CD4-positive, alpha-beta T cell (primary cell): ENCODE measurements around the gene KRTAP4-6. TPM values are rescaled to one million over a fixed set of nuclear protein-coding genes. Genes with fewer than 3 reads are reported as not detected.

Experiments used
- ATAC-seq: fragments of 200-7000 bp; cut with Tn5 transposase; one replicate; pipeline ENCODE4 v1.10.0; 2022; ENCODE audit warnings: mild to moderate bottlenecking; ENCODE audit not compliant: poor library complexity
- CTCF ChIA-PET: fragments of 350-600 bp; sonication (Branson Sonifier 250); formaldehyde crosslinking; loops from one replicate; lab custom pipeline; 2021; ENCODE audit warnings: antibody characterized with exemption, inconsistent platforms; lab: Charles Lee
- POLR2A ChIA-PET: fragments of 350-600 bp; sonication (Branson Sonifier 250); formaldehyde crosslinking; loops from one replicate; lab custom pipeline; 2021; ENCODE audit warnings: antibody characterized with exemption, inconsistent platforms; lab: Charles Lee
- DNase-seq, 14 experiments: peaks; one replicate each; pipeline ENCODE4 v3.0.0-alpha.2; 2013 to 2020; ENCODE audit warnings: mixed read lengths in 2 of 14
- H3K27ac ChIP-seq, 2 donors: one replicate each; pipeline versions ENCODE4 v1.5.1 to v1.7.0; 2013; ENCODE audit warnings: low read length in 2 of 2, low read depth in 1 of 2, mild to moderate bottlenecking in 1 of 2
- H3K27me3 ChIP-seq, 2 experiments: 1 replicate in 1 of 2; 2 replicates in 1 of 2; pipeline versions ENCODE4 v1.6.1 to v1.7.0; 2013; ENCODE audit warnings: low read length in 2 of 2, control low read depth in 1 of 2, mild to moderate bottlenecking in 1 of 2, moderate library complexity in 1 of 2; ENCODE audit not compliant: insufficient read depth in 2 of 2, control insufficient read depth in 1 of 2
- H3K36me3 ChIP-seq: one replicate; pipeline ENCODE4 v1.6.1; 2013; ENCODE audit warnings: low read length, control low read depth; ENCODE audit not compliant: insufficient read depth
- H3K4me1 ChIP-seq: one replicate; pipeline ENCODE4 v1.6.1; 2013; ENCODE audit warnings: low read length, control low read depth; ENCODE audit not compliant: insufficient read depth
- H3K4me3 ChIP-seq: one replicate; pipeline ENCODE4 v1.5.1; 2013; ENCODE audit warnings: mild to moderate bottlenecking, low read length, moderate library complexity
- H3K9me3 ChIP-seq, 2 experiments: 1 replicate in 1 of 2; 2 replicates in 1 of 2; pipeline versions ENCODE4 v1.6.1 to v1.7.0; 2013; ENCODE audit warnings: low read length in 2 of 2, mild to moderate bottlenecking in 2 of 2, control low read depth in 1 of 2, moderate library complexity in 1 of 2; ENCODE audit not compliant: control insufficient read depth in 1 of 2, insufficient read depth in 1 of 2
- H3K27ac Mint-ChIP-seq: one replicate; pipeline ENCODE4 v1.8.0; 2020; ENCODE audit warnings: mixed read lengths
- H3K27me3 Mint-ChIP-seq: one replicate; pipeline ENCODE4 v1.8.0; 2021; ENCODE audit warnings: mixed read lengths
- H3K36me3 Mint-ChIP-seq: one replicate; pipeline ENCODE4 v1.8.0; 2021; ENCODE audit warnings: low read depth, mixed read lengths
- H3K4me1 Mint-ChIP-seq: one replicate; pipeline ENCODE4 v1.8.0; 2021; ENCODE audit warnings: low read depth, mixed read lengths
- H3K4me3 Mint-ChIP-seq: one replicate; pipeline ENCODE4 v1.8.0; 2020; ENCODE audit warnings: mild to moderate bottlenecking, mixed read lengths
- H3K9me3 Mint-ChIP-seq: one replicate; pipeline ENCODE4 v1.8.0; 2020; ENCODE audit warnings: mixed read lengths
- CTCF ChIP-seq: fragments of 200-600 bp; IDR thresholded peaks from one replicate; pipeline ENCODE4 v1.8.0; 2022; ENCODE audit warnings: antibody characterized with exemption, mild to moderate bottlenecking
- intact Hi-C, 2 experiments: fragments of 100-400 bp; cut with DNase I in 1 of 2; cut with micrococcal nuclease in 1 of 2; formaldehyde crosslinking; loops; one replicate each; pipeline versions ENCODE4 v1.15.1 to v1.9.0; 2023 to 2025; cut with DNase I, micrococcal nuclease
- total RNA-seq, 174 experiments: library from RNA in 2 of 174; stranded (reverse) in 2 of 174; gene quantifications; one replicate each; pipeline ENCODE4 v1.2.3 and lab custom pipeline; 2021 to 2026

The KRTAP4-6 gene
- total RNA-seq, 2 experiments from 2014 or later: not detected

DNA sequence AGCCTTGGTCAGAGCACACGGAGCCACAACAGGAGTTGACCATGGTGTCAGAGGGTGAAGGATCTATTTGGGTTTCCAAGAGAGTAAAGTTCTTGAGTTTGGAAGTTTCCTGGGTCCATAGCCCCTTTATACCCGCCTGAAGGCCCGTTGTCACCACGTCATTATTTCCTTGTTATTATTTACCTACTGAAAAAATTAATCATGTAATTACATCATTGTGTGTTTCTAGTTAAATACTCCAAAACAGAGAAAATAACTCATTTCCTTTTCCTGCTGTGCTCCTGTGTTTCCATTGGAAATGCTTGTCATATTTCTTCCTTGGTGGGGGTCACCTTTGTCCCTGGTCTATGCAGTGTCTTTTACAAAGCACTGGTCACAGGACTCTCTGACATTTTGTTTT lies 42.3 kb downstream of the KRTAP4-6 start, which contains the start of gene KRTAP4-8:
TSS of gene KRTAP4-8 (minus strand) at position 101 of the 400 bp plus-strand sequence. CDS start at position 43, 58 bp downstream.
- ChIA-PET POLR2A (no interaction called here), CTCF (no interaction called here)
- H3K27ac Mint-ChIP-seq: no peak within 1 kb of the TSS
- peaks cover 17% of the 10 kb centered on the region for H3K4me1 Mint-ChIP-seq
- Histone ChIP-seq H3K27ac (no peak within 1 kb of the TSS), H3K36me3 (no peaks in the 10 kb centered on the region), H3K9me3 (no peaks in the 10 kb centered on the region), H3K4me3 (no peak within 1 kb of the TSS), H3K27me3 (peaks cover 0 to 2% of the 10 kb centered on the region in 2 experiments), H3K4me1 (peaks cover 3% of the 10 kb centered on the region)
- H3K36me3 Mint-ChIP-seq: no peaks in the 10 kb centered on the region
- no peak for DNase-seq
- no peaks in the 10 kb centered on the region for H3K9me3 Mint-ChIP-seq
- peaks cover 10% of the 10 kb centered on the region for H3K27me3 Mint-ChIP-seq
- ATAC-seq: no peak
- no peak for TF ChIP-seq CTCF
- intact Hi-C loops: loop anchor here in 1 of 2 experiments (5.0 kb wide), 1 partner anchor 39 kb away; no protein-coding TSS in a partner anchor
- H3K4me3 Mint-ChIP-seq: no peak within 1 kb of the TSS

DNA sequence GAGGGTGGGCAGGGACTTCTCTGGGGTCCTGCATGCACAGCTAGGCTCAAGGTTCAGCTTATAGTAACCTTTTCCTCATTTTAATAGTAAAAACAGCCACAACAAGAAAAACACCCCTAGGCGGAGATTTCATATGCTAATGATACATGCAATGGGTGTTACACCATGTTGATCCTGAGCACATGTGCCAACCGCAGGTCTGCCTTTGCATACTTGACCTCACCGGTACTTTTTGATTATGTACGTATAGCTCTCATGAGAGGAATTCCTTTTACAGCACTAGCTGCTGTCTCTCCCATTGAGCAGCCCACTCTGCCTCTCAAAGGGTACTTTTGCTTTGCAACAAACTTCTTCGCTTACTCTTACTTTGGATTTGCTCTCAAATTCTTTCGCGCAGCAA lies 44.3 kb downstream of the KRTAP4-6 start:
- Mint-ChIP-seq H3K27me3 (peaks cover 10% of the 10 kb centered on the region), H3K27ac (no peak overlapping the region), H3K4me1 (peaks cover 15% of the 10 kb centered on the region), H3K9me3 (no peaks in the 10 kb centered on the region), H3K36me3 (no peaks in the 10 kb centered on the region), H3K4me3 (no peak overlapping the region)
- ChIA-PET CTCF (no interaction called here), POLR2A (no interaction called here)
- no peak for TF ChIP-seq CTCF
- no peak overlapping the region for H3K27ac ChIP-seq
- ATAC-seq: no peak
- DNase-seq: no peak
- H3K4me3 ChIP-seq: no peak overlapping the region
- peaks cover 3% of the 10 kb centered on the region for H3K4me1 ChIP-seq
- intact Hi-C loops: loop anchor here in 1 of 2 experiments (5.0 kb wide), 1 partner anchor 41 kb away; no protein-coding TSS in a partner anchor
- H3K27me3 ChIP-seq: peaks cover 0 to 2% of the 10 kb centered on the region in 2 experiments
- no peaks in the 10 kb centered on the region for H3K36me3 ChIP-seq
- no peaks in the 10 kb centered on the region for H3K9me3 ChIP-seq

Other genes with a start within 250 kb of the KRTAP4-6 start
- gene KRT23, start 202.9 kb downstream of the KRTAP4-6 start, total RNA-seq: not detected
- not detected for gene KRT39, start 173.6 kb downstream of the KRTAP4-6 start, total RNA-seq
- not detected for gene KRT40, start 156.2 kb downstream of the KRTAP4-6 start, total RNA-seq
- not detected for gene KRTAP3-3, start 146.4 kb downstream of the KRTAP4-6 start, total RNA-seq
- gene KRTAP3-2, start 140.6 kb downstream of the KRTAP4-6 start, total RNA-seq: not detected
- not detected for gene KRTAP3-1, start 131.4 kb downstream of the KRTAP4-6 start, total RNA-seq
- gene KRTAP1-5, start 113.3 kb downstream of the KRTAP4-6 start, total RNA-seq: not detected
- not detected for gene KRTAP1-4, start 110.3 kb downstream of the KRTAP4-6 start, total RNA-seq
- not detected for gene KRTAP1-3, start 105.7 kb downstream of the KRTAP4-6 start, total RNA-seq
- gene KRTAP1-1, start 99.1 kb downstream of the KRTAP4-6 start, total RNA-seq: not detected
- gene KRTAP2-1, start 93.2 kb downstream of the KRTAP4-6 start, total RNA-seq: not detected
- gene KRTAP2-2, start 85.3 kb downstream of the KRTAP4-6 start, total RNA-seq: not detected
- gene KRTAP2-3, start 80.4 kb downstream of the KRTAP4-6 start, total RNA-seq: not detected
- gene KRTAP2-4, start 74.7 kb downstream of the KRTAP4-6 start, total RNA-seq: not detected
- not detected for gene KRTAP4-7, start 56.4 kb downstream of the KRTAP4-6 start, total RNA-seq
- gene KRTAP4-8, start 42.4 kb downstream of the KRTAP4-6 start, total RNA-seq: not detected
- not detected for gene KRTAP4-16, start 38.3 kb downstream of the KRTAP4-6 start, total RNA-seq
- not detected for gene KRTAP4-9, start 35.2 kb downstream of the KRTAP4-6 start, total RNA-seq
- not detected for gene KRTAP4-11, start 22.2 kb downstream of the KRTAP4-6 start, total RNA-seq
- gene KRTAP4-12, start 16.4 kb downstream of the KRTAP4-6 start, total RNA-seq: not detected
- gene KRTAP4-5, start 9.3 kb upstream of the KRTAP4-6 start, total RNA-seq: not detected
- not detected for gene KRTAP4-4, start 20.2 kb upstream of the KRTAP4-6 start, total RNA-seq
- gene KRTAP4-3, start 27.7 kb upstream of the KRTAP4-6 start, total RNA-seq: not detected
- gene KRTAP4-2, start 37.7 kb upstream of the KRTAP4-6 start, total RNA-seq: not detected
- not detected for gene KRTAP4-1, start 44.4 kb upstream of the KRTAP4-6 start, total RNA-seq
- gene KRTAP9-1, start 49.3 kb upstream of the KRTAP4-6 start, total RNA-seq: not detected
- not detected for gene KRTAP9-2, start 86.1 kb upstream of the KRTAP4-6 start, total RNA-seq
- gene KRTAP9-3, start 91.9 kb upstream of the KRTAP4-6 start, total RNA-seq: not detected
- not detected for gene KRTAP9-8, start 97.5 kb upstream of the KRTAP4-6 start, total RNA-seq
- not detected for gene KRTAP9-4, start 109.1 kb upstream of the KRTAP4-6 start, total RNA-seq
- not detected for gene KRTAP9-9, start 114.8 kb upstream of the KRTAP4-6 start, total RNA-seq
- not detected for gene KRTAP9-6, start 124.8 kb upstream of the KRTAP4-6 start, total RNA-seq
- not detected for gene KRTAP9-7, start 135.2 kb upstream of the KRTAP4-6 start, total RNA-seq
- gene KRTAP29-1, start 162.3 kb upstream of the KRTAP4-6 start, total RNA-seq: not detected
- 1 to 10 TPM; 1.0 to 1.1 TPM for gene KRTAP16-1, start 168.8 kb upstream of the KRTAP4-6 start, total RNA-seq
- gene KRTAP17-1, start 175.2 kb upstream of the KRTAP4-6 start, total RNA-seq: not detected
- not detected for gene KRT33A, start 210.3 kb upstream of the KRTAP4-6 start, total RNA-seq
- not detected for gene KRT33B, start 229.3 kb upstream of the KRTAP4-6 start, total RNA-seq
- not detected for gene KRT34, start 241.8 kb upstream of the KRTAP4-6 start, total RNA-seq